ENCODE data around the gene ST3GAL4. TPM values are rescaled to one million over a fixed set of nuclear protein-coding genes. Genes with fewer than 3 reads are reported as not detected.

The ST3GAL4 gene
- total RNA-seq, 1 donor from 2014 or later = 19.1 TPM

- H3K36me3 Mint-ChIP-seq = peaks cover 8% of the 10 kb centered on the region
- no peak for DNase-seq (ENCODE audit: extremely low spot score, unreplicated experiment)
- peak overlapping the region; percentile 91 for H3K27ac Mint-ChIP-seq
- H3K4me3 Mint-ChIP-seq = no peak overlapping the region
- TF ChIP-seq CTCF (conservative IDR thresholded peaks at IDR 0.05) = no peak
- peaks cover 28% of the 10 kb centered on the region for H3K4me1 Mint-ChIP-seq (ENCODE audit: unreplicated experiment)
- H3K27me3 Mint-ChIP-seq = no peaks in the 10 kb centered on the region
- H3K9me3 Mint-ChIP-seq = peaks cover 8% of the 10 kb centered on the region
Observed at GRCh38 chr11:126404367-126404766, 48.9 kb downstream of the ST3GAL4 start.

- Mint-ChIP-seq H3K36me3 (peaks cover 9% of the 10 kb centered on the region), H3K27ac (peak overlapping the region; percentile 91), H3K4me1 (ENCODE audit: unreplicated experiment) (peaks cover 30% of the 10 kb centered on the region), H3K27me3 (no peaks in the 10 kb centered on the region), H3K4me3 (peak overlapping the region; percentile 25), H3K9me3 (peaks cover 6% of the 10 kb centered on the region)
- no peak for TF ChIP-seq CTCF (conservative IDR thresholded peaks at IDR 0.05)
- no peak for DNase-seq (ENCODE audit: extremely low spot score, unreplicated experiment)
Observed at GRCh38 chr11:126405374-126405773, 49.9 kb downstream of the ST3GAL4 start.

GRCh38 chr11:126405906-126406305, 50.4 kb downstream of the ST3GAL4 start:
- Mint-ChIP-seq H3K36me3 (peaks cover 10% of the 10 kb centered on the region), H3K4me1 (ENCODE audit: unreplicated experiment) (peaks cover 29% of the 10 kb centered on the region), H3K27me3 (no peaks in the 10 kb centered on the region), H3K4me3 (no peak overlapping the region), H3K27ac (peak overlapping the region; percentile 91), H3K9me3 (peaks cover under 1% of the 10 kb centered on the region)
- no peak for DNase-seq (ENCODE audit: extremely low spot score, unreplicated experiment)
- no peak for TF ChIP-seq CTCF (conservative IDR thresholded peaks at IDR 0.05)

GRCh38 chr11:126406368-126406767, 50.9 kb downstream of the ST3GAL4 start:
- no peak for TF ChIP-seq CTCF (conservative IDR thresholded peaks at IDR 0.05)
- Mint-ChIP-seq H3K4me3 (no peak overlapping the region), H3K27ac (peak overlapping the region; percentile 91), H3K36me3 (peaks cover 9% of the 10 kb centered on the region), H3K9me3 (no peaks in the 10 kb centered on the region), H3K4me1 (ENCODE audit: unreplicated experiment) (peaks cover 28% of the 10 kb centered on the region), H3K27me3 (no peaks in the 10 kb centered on the region)
- DNase-seq (ENCODE audit: extremely low spot score, unreplicated experiment) = no peak

GRCh38 chr11:126407101-126407521, 51.6 kb downstream of the ST3GAL4 start:
- Mint-ChIP-seq H3K9me3 (no peaks in the 10 kb centered on the region), H3K27me3 (no peaks in the 10 kb centered on the region), H3K4me1 (ENCODE audit: unreplicated experiment) (peaks cover 33% of the 10 kb centered on the region), H3K36me3 (peaks cover 12% of the 10 kb centered on the region), H3K27ac (no peak overlapping the region), H3K4me3 (no peak overlapping the region)
- no peak for DNase-seq (ENCODE audit: extremely low spot score, unreplicated experiment)
- TF ChIP-seq CTCF (conservative IDR thresholded peaks at IDR 0.05) = no peak

All from type B pancreatic cell (in vitro differentiated cells).